Gastroesophageal sphincter (tissue), 4 donors: ENCODE results near the gene HS3ST3A1. TPM values are rescaled to one million over a fixed set of nuclear protein-coding genes. Genes with fewer than 3 reads are reported as not detected.
"Not testable (repeated sequence)": the region's sequence is repeated elsewhere in the genome, so short reads cannot be mapped to it uniquely, and the experiment has no call there.

Source experiments
- ATAC-seq: fragments of 150-250 bp; one replicate; pipeline ENCODE4 v1.9.1; 2016; ENCODE audit warnings: mild to moderate bottlenecking, moderate library complexity
- H3K27ac ChIP-seq, 4 donors: fragments of 200-600 bp; sonication (generic) in 3 of 4; 1 replicate in 3 of 4; 2 replicates in 1 of 4; pipeline ENCODE4 v1.5.1; 2016 to 2019
- H3K27me3 ChIP-seq: fragments of 200-600 bp; sonication (generic); one replicate; pipeline ENCODE4 v1.5.1; 2019
- H3K36me3 ChIP-seq, 2 donors: fragments of 200-600 bp; sonication (generic); one replicate each; pipeline ENCODE4 v1.5.1; 2019; ENCODE audit warnings: control low read depth in 1 of 2
- H3K4me1 ChIP-seq, 3 donors: fragments of 200-600 bp; sonication (generic); 1 replicate in 2 of 3; 2 replicates in 1 of 3; pipeline ENCODE4 v1.5.1; 2016 to 2019; ENCODE audit warnings: control low read depth in 2 of 3
- H3K4me3 ChIP-seq, 2 donors: fragments of 200-600 bp; sonication (generic); one replicate each; pipeline ENCODE4 v1.5.1; 2019; ENCODE audit warnings: mild to moderate bottlenecking in 1 of 2, moderate library complexity in 1 of 2
- H3K9me3 ChIP-seq, 3 donors: fragments of 200-600 bp; sonication (generic); one replicate each; pipeline ENCODE4 v1.5.1; 2017 to 2019; ENCODE audit warnings: control low read depth in 2 of 3
- EP300 ChIP-seq: sonication (generic); formaldehyde crosslinking; IDR thresholded peaks from one replicate; pipeline ENCODE4 v1.6.1; 2017; ENCODE audit warnings: antibody characterized with exemption, mild to moderate bottlenecking
- POLR2A ChIP-seq, 2 donors: fragments of 450-650 bp; IDR thresholded peaks; one replicate each; pipeline ENCODE4 v1.6.1; 2017; ENCODE audit warnings: antibody characterized with exemption in 2 of 2, mild to moderate bottlenecking in 2 of 2, moderate library complexity in 1 of 2
- POLR2AphosphoS5 ChIP-seq: sonication (generic); formaldehyde crosslinking; IDR thresholded peaks from one replicate; pipeline ENCODE4 v1.6.1; 2017; ENCODE audit warnings: antibody characterized with exemption
- WGBS, 2 donors: methylation state at CpG; one replicate each; pipeline ENCODE4 v1.1.5; 2018; ENCODE audit warnings: low coverage in 1 of 2; 5-methylcytosine and 5-hydroxymethylcytosine counted together
- total RNA-seq, 4 donors: library from RNA; depleted of rRNA; stranded (reverse); fragments of >200 nt; gene quantifications; one replicate each; pipeline ENCODE4 v1.1.0, GENCODE V29; 2016
- TF ChIP-seq, protein P1 (sequence below), 4 experiments: fragments of 200-600 bp in 2 of 4; fragments of 450-650 bp in 2 of 4; sonication (generic) in 1 of 4; IDR thresholded peaks; one replicate each; pipeline ENCODE4 v1.5.1; 2017 to 2019; ENCODE audit warnings: antibody characterized with exemption in 4 of 4, mild to moderate bottlenecking in 2 of 4, moderate library complexity in 2 of 4

The HS3ST3A1 gene
- total RNA-seq, 4 donors from 2014 or later = 5.9 to 10.9 (median 8.9) TPM

DNA sequence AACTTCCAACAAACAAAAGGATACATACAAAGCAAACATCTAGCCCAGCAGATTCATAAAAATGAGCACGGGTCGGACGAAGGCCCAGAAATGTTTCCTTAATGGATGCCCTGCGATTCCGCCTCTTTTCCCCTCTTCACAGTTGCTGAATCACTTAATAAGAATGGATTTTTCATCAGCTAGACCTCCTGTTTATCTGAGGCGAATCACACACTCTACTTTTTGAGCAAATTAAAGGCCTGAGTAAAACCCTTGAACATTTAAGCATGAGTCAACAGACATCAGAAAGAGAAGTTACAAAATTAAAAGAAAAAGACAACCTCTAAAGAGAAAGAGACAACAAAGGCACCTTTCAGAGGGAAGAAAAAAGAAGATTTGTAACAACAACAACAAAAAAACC lies 44.7 kb downstream of the HS3ST3A1 start:
- Histone ChIP-seq H3K9me3 (no peaks in the 10 kb centered on the region), H3K27ac (no peak overlapping the region), H3K4me1 (no peaks in the 10 kb centered on the region), H3K27me3 (no peaks in the 10 kb centered on the region), H3K36me3 (no peaks in the 10 kb centered on the region), H3K4me3 (no peak overlapping the region)
- 77 to 86% methylated on average over 6 of the region's 6 CpGs for WGBS, 2 donors
- TF ChIP-seq EP300 (no peak), POLR2AphosphoS5 (no peak), POLR2A (IDR thresholded peaks at IDR 0.05) (no peak)
- TF ChIP-seq, protein P1, sequence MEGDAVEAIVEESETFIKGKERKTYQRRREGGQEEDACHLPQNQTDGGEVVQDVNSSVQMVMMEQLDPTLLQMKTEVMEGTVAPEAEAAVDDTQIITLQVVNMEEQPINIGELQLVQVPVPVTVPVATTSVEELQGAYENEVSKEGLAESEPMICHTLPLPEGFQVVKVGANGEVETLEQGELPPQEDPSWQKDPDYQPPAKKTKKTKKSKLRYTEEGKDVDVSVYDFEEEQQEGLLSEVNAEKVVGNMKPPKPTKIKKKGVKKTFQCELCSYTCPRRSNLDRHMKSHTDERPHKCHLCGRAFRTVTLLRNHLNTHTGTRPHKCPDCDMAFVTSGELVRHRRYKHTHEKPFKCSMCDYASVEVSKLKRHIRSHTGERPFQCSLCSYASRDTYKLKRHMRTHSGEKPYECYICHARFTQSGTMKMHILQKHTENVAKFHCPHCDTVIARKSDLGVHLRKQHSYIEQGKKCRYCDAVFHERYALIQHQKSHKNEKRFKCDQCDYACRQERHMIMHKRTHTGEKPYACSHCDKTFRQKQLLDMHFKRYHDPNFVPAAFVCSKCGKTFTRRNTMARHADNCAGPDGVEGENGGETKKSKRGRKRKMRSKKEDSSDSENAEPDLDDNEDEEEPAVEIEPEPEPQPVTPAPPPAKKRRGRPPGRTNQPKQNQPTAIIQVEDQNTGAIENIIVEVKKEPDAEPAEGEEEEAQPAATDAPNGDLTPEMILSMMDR (IDR thresholded peaks at IDR 0.05) = no peak
- no peak for ATAC-seq

DNA sequence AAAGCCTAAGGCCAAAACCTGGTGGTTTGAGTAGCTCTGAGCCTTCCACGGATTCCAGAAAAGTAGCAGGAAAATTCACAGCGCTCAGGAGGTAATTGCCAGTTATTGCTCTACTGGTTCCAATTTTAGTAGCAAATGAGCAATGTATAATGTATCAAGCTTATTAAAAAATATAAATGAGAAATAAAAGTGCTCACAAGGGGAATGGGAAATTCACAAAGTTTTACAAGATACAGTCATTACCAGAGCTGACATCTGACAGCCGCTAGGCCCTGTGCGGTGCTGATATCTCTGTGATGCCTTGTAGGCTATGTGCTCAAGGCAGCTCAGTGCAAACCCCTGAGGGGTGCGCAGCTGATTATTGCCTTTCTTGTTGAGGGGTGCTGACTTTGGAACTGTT lies 47.5 kb downstream of the HS3ST3A1 start:
- Histone ChIP-seq H3K9me3 (peaks cover 0 to 8% (median 0%) of the 10 kb centered on the region in 3 donors), H3K4me3 (no peak overlapping the region), H3K4me1 (no peaks in the 10 kb centered on the region), H3K27ac (no peak overlapping the region), H3K27me3 (no peaks in the 10 kb centered on the region), H3K36me3 (no peaks in the 10 kb centered on the region)
- no peak for TF ChIP-seq POLR2AphosphoS5
- TF ChIP-seq, protein P1 (IDR thresholded peaks at IDR 0.05) = no peak
- TF ChIP-seq EP300 = no peak
- TF ChIP-seq POLR2A (IDR thresholded peaks at IDR 0.05) = no peak
- 83 to 89% methylated on average over 1 to 4 of the region's 5 CpGs for WGBS, 2 donors
- ATAC-seq = no peak

DNA sequence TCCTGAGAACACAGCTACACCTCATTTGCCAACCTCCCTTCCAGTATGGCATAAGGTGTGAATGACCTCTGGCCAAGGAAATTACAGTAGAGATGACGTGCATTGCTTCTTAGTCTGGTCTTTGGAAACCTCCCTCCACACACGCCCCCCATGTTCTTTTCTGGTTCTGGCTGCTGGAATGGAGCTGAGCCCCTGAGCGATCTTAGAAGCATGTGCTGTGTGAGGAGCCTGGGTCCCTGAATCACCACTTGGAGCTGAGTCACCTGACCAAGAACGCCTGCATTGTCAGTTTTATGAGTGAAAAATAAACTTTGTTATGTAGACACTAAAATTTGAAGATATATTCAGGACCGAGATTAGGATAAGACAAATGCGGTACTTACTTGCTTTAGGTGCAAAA lies 51.4 kb downstream of the HS3ST3A1 start:
- H3K9me3 ChIP-seq = peaks cover 0 to 8% (median 0%) of the 10 kb centered on the region in 3 donors
- no peak for ATAC-seq
- 87 to 91% methylated on average over 3 to 4 of the region's 6 CpGs for WGBS, 2 donors
- TF ChIP-seq EP300 (no peak), POLR2A (IDR thresholded peaks at IDR 0.05) (no peak), POLR2AphosphoS5 (no peak)
- TF ChIP-seq, protein P1 (IDR thresholded peaks at IDR 0.05) = no peak
- no peak overlapping the region for H3K27ac ChIP-seq
- H3K4me1 ChIP-seq = no peaks in the 10 kb centered on the region
- H3K27me3 ChIP-seq = no peaks in the 10 kb centered on the region
- H3K36me3 ChIP-seq = no peaks in the 10 kb centered on the region
- H3K4me3 ChIP-seq = no peak overlapping the region

DNA sequence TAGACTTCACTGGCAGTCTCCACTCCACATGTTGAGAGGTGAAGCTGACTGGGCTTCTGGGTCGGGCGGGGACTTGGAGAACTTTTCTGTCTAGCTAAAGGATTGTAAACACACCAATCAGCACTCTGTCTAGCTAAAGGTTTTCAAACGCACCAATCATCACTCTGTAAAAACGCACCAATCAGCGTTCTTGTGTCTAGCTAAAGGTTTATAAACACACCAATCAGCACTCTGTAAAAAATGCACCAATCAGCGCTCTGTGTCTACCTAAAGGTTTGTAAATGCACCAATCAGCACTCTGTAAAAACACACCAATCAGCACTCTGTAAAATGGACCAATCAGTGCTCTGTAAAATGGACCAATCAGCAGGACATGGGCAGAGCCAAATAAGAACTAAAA lies 53.2 kb downstream of the HS3ST3A1 start:
- not testable (repeated sequence) for H3K27me3 ChIP-seq, H3K27ac ChIP-seq, H3K4me3 ChIP-seq, H3K9me3 ChIP-seq, ATAC-seq, H3K4me1 ChIP-seq, H3K36me3 ChIP-seq
- 84 to 95% methylated on average over 5 to 6 of the region's 6 CpGs for WGBS, 2 donors

DNA sequence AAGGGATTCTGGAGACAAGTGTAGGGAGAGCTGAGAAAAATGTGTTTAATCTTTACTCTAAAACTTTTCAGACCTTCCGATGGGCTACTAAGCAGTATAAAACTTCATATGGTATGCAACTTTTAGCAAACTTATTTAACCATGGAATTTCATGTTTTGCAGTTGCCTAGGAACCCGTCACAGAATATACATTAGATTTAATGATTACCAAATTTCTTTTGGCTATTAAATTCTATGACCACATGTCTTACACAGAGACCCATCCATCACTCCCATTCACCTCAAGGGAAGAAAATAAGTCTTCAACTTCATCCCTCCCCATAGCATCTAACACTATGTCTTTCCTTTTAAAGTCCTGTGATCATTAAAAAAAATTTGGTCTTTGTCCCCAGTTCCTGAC lies 54.9 kb downstream of the HS3ST3A1 start:
- no peak overlapping the region for H3K4me3 ChIP-seq
- TF ChIP-seq POLR2AphosphoS5 (no peak), EP300 (no peak), POLR2A (IDR thresholded peaks at IDR 0.05) (no peak)
- TF ChIP-seq, protein P1 (IDR thresholded peaks at IDR 0.05) = no peak
- H3K4me1 ChIP-seq = peaks cover 0 to 5% (median 0%) of the 10 kb centered on the region in 3 donors
- H3K9me3 ChIP-seq = peaks cover 0 to 8% (median 0%) of the 10 kb centered on the region in 3 donors
- H3K27ac ChIP-seq = no peak overlapping the region
- 68 to 93% methylated on average over 2 of the region's 2 CpGs for WGBS, 2 donors
- no peak for ATAC-seq
- no peaks in the 10 kb centered on the region for H3K36me3 ChIP-seq
- no peaks in the 10 kb centered on the region for H3K27me3 ChIP-seq
